ENCODE data around the gene EPN2. TPM values are rescaled to one million over a fixed set of nuclear protein-coding genes. Genes with fewer than 3 reads are reported as not detected.

The EPN2 gene
- total RNA-seq, 1 donor from 2014 or later = 53.9 TPM

DNA sequence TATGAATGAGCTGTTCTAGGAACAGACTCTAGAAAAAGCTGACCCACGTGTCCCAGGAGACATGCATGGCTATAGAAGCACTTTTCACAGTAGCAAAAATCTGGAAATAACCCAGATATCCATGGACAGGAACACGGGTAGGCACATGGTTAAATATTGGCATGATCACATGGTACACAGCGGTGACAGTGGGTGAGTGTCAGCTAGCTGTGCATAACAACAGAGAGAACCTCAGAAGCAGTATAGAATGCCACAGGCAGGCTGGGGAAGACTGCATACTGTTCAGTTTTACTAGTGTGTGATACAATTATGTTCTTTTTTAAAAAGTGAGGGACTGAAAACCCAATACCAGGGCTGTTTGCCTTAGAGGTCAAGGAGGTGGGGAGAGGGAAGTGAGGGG, 31.4 kb downstream of the EPN2 start:
- peak overlapping the region; percentile 35 for H3K27ac Mint-ChIP-seq
- TF ChIP-seq, protein P1, sequence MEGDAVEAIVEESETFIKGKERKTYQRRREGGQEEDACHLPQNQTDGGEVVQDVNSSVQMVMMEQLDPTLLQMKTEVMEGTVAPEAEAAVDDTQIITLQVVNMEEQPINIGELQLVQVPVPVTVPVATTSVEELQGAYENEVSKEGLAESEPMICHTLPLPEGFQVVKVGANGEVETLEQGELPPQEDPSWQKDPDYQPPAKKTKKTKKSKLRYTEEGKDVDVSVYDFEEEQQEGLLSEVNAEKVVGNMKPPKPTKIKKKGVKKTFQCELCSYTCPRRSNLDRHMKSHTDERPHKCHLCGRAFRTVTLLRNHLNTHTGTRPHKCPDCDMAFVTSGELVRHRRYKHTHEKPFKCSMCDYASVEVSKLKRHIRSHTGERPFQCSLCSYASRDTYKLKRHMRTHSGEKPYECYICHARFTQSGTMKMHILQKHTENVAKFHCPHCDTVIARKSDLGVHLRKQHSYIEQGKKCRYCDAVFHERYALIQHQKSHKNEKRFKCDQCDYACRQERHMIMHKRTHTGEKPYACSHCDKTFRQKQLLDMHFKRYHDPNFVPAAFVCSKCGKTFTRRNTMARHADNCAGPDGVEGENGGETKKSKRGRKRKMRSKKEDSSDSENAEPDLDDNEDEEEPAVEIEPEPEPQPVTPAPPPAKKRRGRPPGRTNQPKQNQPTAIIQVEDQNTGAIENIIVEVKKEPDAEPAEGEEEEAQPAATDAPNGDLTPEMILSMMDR (conservative IDR thresholded peaks at IDR 0.05) = no peak
- H3K4me1 Mint-ChIP-seq (ENCODE audit: unreplicated experiment) = peaks cover 45% of the 10 kb centered on the region
- no peak for DNase-seq (ENCODE audit: extremely low spot score, unreplicated experiment)
- H3K27me3 Mint-ChIP-seq = no peaks in the 10 kb centered on the region
- no peak overlapping the region for H3K4me3 Mint-ChIP-seq
- no peaks in the 10 kb centered on the region for H3K36me3 Mint-ChIP-seq
- H3K9me3 Mint-ChIP-seq = no peaks in the 10 kb centered on the region

DNA sequence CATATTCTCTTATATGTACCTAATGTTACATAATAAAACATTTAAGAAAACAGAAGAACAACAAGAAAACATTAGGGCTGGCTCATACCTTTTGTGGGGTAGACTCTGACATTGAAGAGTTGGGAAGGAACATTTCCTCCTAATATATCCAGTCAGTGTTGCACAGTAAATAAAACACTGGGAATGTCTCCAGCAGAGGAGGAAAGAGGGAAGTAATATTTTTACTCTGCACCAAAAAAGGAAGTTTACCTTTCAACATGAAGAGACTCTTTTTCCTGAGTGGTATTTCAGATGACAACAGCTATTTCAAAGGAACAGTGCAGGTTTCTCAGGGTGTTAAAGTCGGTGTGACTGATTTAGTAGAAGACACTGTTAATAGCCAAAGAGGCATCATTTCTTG, 31.9 kb downstream of the EPN2 start:
- DNase-seq (ENCODE audit: extremely low spot score, unreplicated experiment) = no peak
- peaks cover 4% of the 10 kb centered on the region for H3K36me3 Mint-ChIP-seq
- TF ChIP-seq, protein P1 (conservative IDR thresholded peaks at IDR 0.05) = no peak
- H3K4me3 Mint-ChIP-seq = no peak overlapping the region
- peak overlapping the region; percentile 35 for H3K27ac Mint-ChIP-seq
- no peaks in the 10 kb centered on the region for H3K27me3 Mint-ChIP-seq
- no peaks in the 10 kb centered on the region for H3K9me3 Mint-ChIP-seq
- H3K4me1 Mint-ChIP-seq (ENCODE audit: unreplicated experiment) = peaks cover 41% of the 10 kb centered on the region

DNA sequence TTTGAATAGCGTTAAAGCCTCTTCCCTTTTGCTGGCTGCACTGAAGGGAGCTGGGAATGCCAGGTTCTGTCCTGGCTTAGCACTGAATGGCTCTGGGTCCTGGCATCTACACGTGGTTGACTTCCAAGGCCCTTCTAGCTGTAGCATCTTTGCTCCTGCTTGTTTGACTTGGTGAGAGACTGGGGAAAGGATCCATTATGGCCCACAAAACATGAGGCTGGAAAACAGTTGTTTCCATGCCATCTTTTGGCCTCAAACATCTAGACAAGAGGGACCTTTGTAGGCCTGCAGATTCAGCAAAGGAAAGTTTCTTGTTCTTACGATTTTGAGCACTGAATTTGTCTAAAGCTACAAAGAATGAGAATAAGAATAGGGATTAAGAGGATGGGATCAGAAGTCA, 32.5 kb downstream of the EPN2 start:
- H3K4me1 Mint-ChIP-seq (ENCODE audit: unreplicated experiment) = peaks cover 36% of the 10 kb centered on the region
- DNase-seq (ENCODE audit: extremely low spot score, unreplicated experiment) = no peak
- H3K27ac Mint-ChIP-seq = no peak overlapping the region
- no peaks in the 10 kb centered on the region for H3K27me3 Mint-ChIP-seq
- no peak overlapping the region for H3K4me3 Mint-ChIP-seq
- H3K9me3 Mint-ChIP-seq = no peaks in the 10 kb centered on the region
- TF ChIP-seq, protein P1 (conservative IDR thresholded peaks at IDR 0.05) = no peak
- H3K36me3 Mint-ChIP-seq = peaks cover 4% of the 10 kb centered on the region

DNA sequence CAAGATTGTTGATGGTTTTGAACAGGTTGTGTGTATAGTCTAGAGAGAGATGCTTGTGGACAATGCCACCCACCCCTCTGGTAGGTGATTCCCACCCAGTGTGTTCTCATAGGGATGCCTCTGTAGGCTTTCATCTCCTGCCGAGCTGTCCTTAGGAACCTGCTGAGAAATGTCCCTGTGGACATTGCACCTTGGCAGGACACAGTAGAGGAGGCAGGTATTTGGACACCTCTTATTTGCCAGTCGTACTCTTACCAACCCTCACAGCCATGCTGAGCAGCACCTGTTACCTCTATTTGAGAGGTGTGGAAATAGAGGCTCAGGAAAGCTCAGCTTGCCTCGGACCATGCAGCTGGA, 33.2 kb downstream of the EPN2 start:
- Mint-ChIP-seq H3K4me1 (ENCODE audit: unreplicated experiment) (peaks cover 35% of the 10 kb centered on the region), H3K4me3 (no peak overlapping the region)
- TF ChIP-seq, protein P1 (conservative IDR thresholded peaks at IDR 0.05) = no peak

DNA sequence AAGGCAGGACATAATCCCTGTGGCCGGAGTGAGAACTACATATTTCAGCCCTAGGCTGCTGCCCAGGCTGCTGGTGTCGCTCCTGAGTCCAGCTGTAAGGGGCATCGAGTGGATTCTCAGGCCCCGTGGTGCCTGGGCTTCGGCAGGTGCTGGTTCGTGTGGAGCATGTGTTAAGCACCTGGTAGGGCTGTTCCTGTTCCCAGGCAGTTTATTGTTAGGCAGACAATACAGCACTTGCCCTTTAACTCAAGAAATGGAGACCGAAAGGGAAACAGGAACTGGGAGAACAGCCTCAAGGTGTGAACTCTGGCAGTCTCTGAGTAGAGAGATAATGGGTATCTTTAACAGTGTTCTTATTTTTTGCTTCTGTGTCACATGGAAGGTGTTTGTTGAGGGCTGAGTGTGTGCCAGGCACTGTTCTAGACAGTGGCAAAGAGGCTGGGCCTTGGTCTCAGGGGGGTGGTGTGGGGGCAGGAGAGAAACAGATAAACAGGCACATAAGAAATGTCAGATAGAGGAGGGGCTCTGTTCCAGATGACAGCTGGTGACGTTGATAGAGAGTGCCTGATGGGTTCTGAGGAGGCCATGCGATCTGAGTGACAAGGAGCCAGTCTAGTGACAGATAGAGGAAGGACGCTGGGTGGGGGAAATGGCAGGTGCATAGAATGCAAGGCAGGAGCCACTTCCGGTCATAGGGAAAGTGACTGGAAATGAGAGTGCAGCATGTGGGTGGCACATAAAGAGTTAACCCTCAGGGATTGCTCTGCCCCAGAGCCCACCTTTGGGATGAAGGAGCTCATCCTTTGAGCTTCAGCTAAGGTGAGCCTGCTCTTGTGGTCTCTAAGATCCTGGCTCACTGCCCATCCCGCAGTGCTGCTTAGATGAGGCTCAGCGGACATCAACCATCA, 33.8 kb downstream of the EPN2 start:
- Mint-ChIP-seq H3K27ac (peak overlapping the region; percentile 23), H3K27me3 (no peaks in the 10 kb centered on the region), H3K36me3 (peaks cover 4% of the 10 kb centered on the region), H3K4me1 (ENCODE audit: unreplicated experiment) (peaks cover 29% of the 10 kb centered on the region), H3K4me3 (no peak overlapping the region), H3K9me3 (no peaks in the 10 kb centered on the region)
- TF ChIP-seq, protein P1 (conservative IDR thresholded peaks at IDR 0.05) = peak; percentile 40
- DNase-seq (ENCODE audit: extremely low spot score, unreplicated experiment) = no peak

More for the DNA sequence above, 33.2 kb downstream of the EPN2 start:
- Mint-ChIP-seq H3K9me3 (no peaks in the 10 kb centered on the region), H3K27ac (no peak overlapping the region), H3K27me3 (no peaks in the 10 kb centered on the region), H3K36me3 (peaks cover 4% of the 10 kb centered on the region)
- DNase-seq (ENCODE audit: extremely low spot score, unreplicated experiment) = no peak
